ENCODE data around the gene CACNA1B. TPM values are rescaled to one million over a fixed set of nuclear protein-coding genes. Genes with fewer than 3 reads are reported as not detected.
A peak's percentile ranks its signal among the peaks of the same experiment; 100 is the strongest.

The CACNA1B gene
- total RNA-seq, 1 donor from 2014 or later = not detected

GRCh38 chr9:138003485-138004190, 126.1 kb downstream of the CACNA1B start:
- intact Hi-C loops (cut with micrococcal nuclease) = no loop called here
- no peaks in the 10 kb centered on the region for H3K36me3 Mint-ChIP-seq (ENCODE audit: low read depth)
- no peak for DNase-seq
- H3K27ac Mint-ChIP-seq = no peak overlapping the region
- H3K27me3 Mint-ChIP-seq = peaks cover 2% of the 10 kb centered on the region
- H3K4me3 Mint-ChIP-seq = no peak overlapping the region
- no peaks in the 10 kb centered on the region for H3K9me3 Mint-ChIP-seq
- no peaks in the 10 kb centered on the region for H3K4me1 Mint-ChIP-seq

GRCh38 chr9:138006576-138007233, 129.1 kb downstream of the CACNA1B start:
- no peak overlapping the region for H3K27ac Mint-ChIP-seq
- H3K9me3 Mint-ChIP-seq = no peaks in the 10 kb centered on the region

GRCh38 chr9:138007566-138007917, 130.0 kb downstream of the CACNA1B start:
- no peak for DNase-seq
- no peaks in the 10 kb centered on the region for H3K9me3 Mint-ChIP-seq

More at GRCh38 chr9:138006576-138007233, 129.1 kb downstream of the CACNA1B start:
- Mint-ChIP-seq H3K27me3 (peaks cover 2% of the 10 kb centered on the region), H3K4me1 (no peaks in the 10 kb centered on the region), H3K4me3 (no peak overlapping the region), H3K36me3 (ENCODE audit: low read depth) (no peaks in the 10 kb centered on the region)
- intact Hi-C loops (cut with micrococcal nuclease) = no loop called here
- no peak for DNase-seq

GRCh38 chr9:138007918-138008841, 130.6 kb downstream of the CACNA1B start:
- Mint-ChIP-seq H3K27me3 (peaks cover 2% of the 10 kb centered on the region), H3K4me1 (no peaks in the 10 kb centered on the region), H3K4me3 (no peak overlapping the region), H3K27ac (no peak overlapping the region), H3K9me3 (no peaks in the 10 kb centered on the region), H3K36me3 (ENCODE audit: low read depth) (no peaks in the 10 kb centered on the region)
- intact Hi-C loops (cut with micrococcal nuclease) = no loop called here
- no peak for DNase-seq

More at GRCh38 chr9:138007566-138007917, 130.0 kb downstream of the CACNA1B start:
- Mint-ChIP-seq H3K27ac (no peak overlapping the region), H3K4me1 (no peaks in the 10 kb centered on the region), H3K4me3 (no peak overlapping the region), H3K27me3 (peaks cover 2% of the 10 kb centered on the region), H3K36me3 (ENCODE audit: low read depth) (no peaks in the 10 kb centered on the region)
- intact Hi-C loops (cut with micrococcal nuclease) = no loop called here

GRCh38 chr9:138009016-138009802, 131.6 kb downstream of the CACNA1B start:
- Mint-ChIP-seq H3K27me3 (peaks cover 2% of the 10 kb centered on the region), H3K9me3 (no peaks in the 10 kb centered on the region), H3K4me3 (no peak overlapping the region), H3K27ac (no peak overlapping the region), H3K36me3 (ENCODE audit: low read depth) (no peaks in the 10 kb centered on the region), H3K4me1 (no peaks in the 10 kb centered on the region)
- DNase-seq = no peak
- intact Hi-C loops (cut with micrococcal nuclease) = no loop called here

GRCh38 chr9:138009803-138010690, 132.5 kb downstream of the CACNA1B start:
- no peaks in the 10 kb centered on the region for H3K9me3 Mint-ChIP-seq
- no peaks in the 10 kb centered on the region for H3K36me3 Mint-ChIP-seq (ENCODE audit: low read depth)
- no peak overlapping the region for H3K4me3 Mint-ChIP-seq
- intact Hi-C loops (cut with micrococcal nuclease) = no loop called here
- H3K4me1 Mint-ChIP-seq = no peaks in the 10 kb centered on the region
- peak; percentile 51 for DNase-seq
- H3K27ac Mint-ChIP-seq = no peak overlapping the region
- peaks cover 2% of the 10 kb centered on the region for H3K27me3 Mint-ChIP-seq

- Mint-ChIP-seq H3K36me3 (ENCODE audit: low read depth) (no peaks in the 10 kb centered on the region), H3K4me1 (no peaks in the 10 kb centered on the region), H3K27ac (no peak overlapping the region), H3K27me3 (no peaks in the 10 kb centered on the region), H3K9me3 (no peaks in the 10 kb centered on the region), H3K4me3 (no peak overlapping the region)
- no peak for DNase-seq
- intact Hi-C loops (cut with micrococcal nuclease) = no loop called here
These were observed 133.3 kb downstream of the CACNA1B start for GRCh38 chr9:138010861-138011260.

GRCh38 chr9:138011951-138012500, 134.4 kb downstream of the CACNA1B start:
- Mint-ChIP-seq H3K36me3 (ENCODE audit: low read depth) (no peaks in the 10 kb centered on the region), H3K27ac (no peak overlapping the region), H3K9me3 (no peaks in the 10 kb centered on the region)

GRCh38 chr9:138013273-138013672, 135.7 kb downstream of the CACNA1B start:
- H3K27me3 Mint-ChIP-seq = no peaks in the 10 kb centered on the region
- H3K4me1 Mint-ChIP-seq = no peaks in the 10 kb centered on the region

More at GRCh38 chr9:138011951-138012500, 134.4 kb downstream of the CACNA1B start:
- no peak overlapping the region for H3K4me3 Mint-ChIP-seq
- no peak for DNase-seq
- H3K4me1 Mint-ChIP-seq = no peaks in the 10 kb centered on the region
- H3K27me3 Mint-ChIP-seq = no peaks in the 10 kb centered on the region
- intact Hi-C loops (cut with micrococcal nuclease) = no loop called here

GRCh38 chr9:138013836-138014562, 136.4 kb downstream of the CACNA1B start:
- H3K4me3 Mint-ChIP-seq = no peak overlapping the region
- H3K4me1 Mint-ChIP-seq = no peaks in the 10 kb centered on the region
- H3K27ac Mint-ChIP-seq = no peak overlapping the region
- no peaks in the 10 kb centered on the region for H3K9me3 Mint-ChIP-seq
- no peaks in the 10 kb centered on the region for H3K36me3 Mint-ChIP-seq (ENCODE audit: low read depth)
- H3K27me3 Mint-ChIP-seq = no peaks in the 10 kb centered on the region
- no peak for DNase-seq
- intact Hi-C loops (cut with micrococcal nuclease) = no loop called here

More at GRCh38 chr9:138013273-138013672, 135.7 kb downstream of the CACNA1B start:
- no peak for DNase-seq
- Mint-ChIP-seq H3K27ac (no peak overlapping the region), H3K4me3 (no peak overlapping the region), H3K9me3 (no peaks in the 10 kb centered on the region), H3K36me3 (ENCODE audit: low read depth) (no peaks in the 10 kb centered on the region)
- intact Hi-C loops (cut with micrococcal nuclease) = no loop called here

GRCh38 chr9:138014563-138014945, 137.0 kb downstream of the CACNA1B start:
- Mint-ChIP-seq H3K4me3 (no peak overlapping the region), H3K9me3 (no peaks in the 10 kb centered on the region), H3K36me3 (ENCODE audit: low read depth) (no peaks in the 10 kb centered on the region), H3K4me1 (no peaks in the 10 kb centered on the region), H3K27ac (no peak overlapping the region), H3K27me3 (no peaks in the 10 kb centered on the region)
- intact Hi-C loops (cut with micrococcal nuclease) = no loop called here
- no peak for DNase-seq

All from activated CD4-positive, alpha-beta T cell treated with anti-CD3 and anti-CD28 coated beads, Interleukin-2, amount 10 ng/mL, durations not matched to agents 24 days and 14 days (primary cell).